GM21529 (cell line): ENCODE results near the gene TMIE.
"Not testable (repeated sequence)": the region's sequence is repeated elsewhere in the genome, so short reads cannot be mapped to it uniquely, and the experiment has no call there.

ENCODE experiments used
- ATAC-seq: cut with Tn5 transposase; IDR thresholded peaks from one replicate; pipeline ENCODE4 v1.9.1; 2021; ENCODE audit not compliant: unreplicated experiment

TMIE gene

GRCh38 chr3:46719044-46719565, 17.9 kb downstream of the TMIE start:
- no peak for ATAC-seq

- no peak for ATAC-seq
Observed at GRCh38 chr3:46719735-46720271, 18.6 kb downstream of the TMIE start.

- ATAC-seq = no peak
Observed at GRCh38 chr3:46721009-46721408, 19.8 kb downstream of the TMIE start.

GRCh38 chr3:46722443-46722842, 21.3 kb downstream of the TMIE start:
- ATAC-seq = no peak

- no peak for ATAC-seq
Observed at GRCh38 chr3:46724424-46724823, 23.2 kb downstream of the TMIE start.

- ATAC-seq = no peak
Observed at GRCh38 chr3:46725621-46726314, 24.6 kb downstream of the TMIE start.

- ATAC-seq = no peak
Observed at GRCh38 chr3:46729038-46729437, 27.8 kb downstream of the TMIE start.

- no peak for ATAC-seq
Observed at GRCh38 chr3:46730819-46731218, 29.6 kb downstream of the TMIE start.

GRCh38 chr3:46731795-46732194, 30.6 kb downstream of the TMIE start:
- ATAC-seq = no peak

- ATAC-seq = no peak
Observed at GRCh38 chr3:46733026-46733800, 32.0 kb downstream of the TMIE start.

GRCh38 chr3:46734773-46735172, 33.6 kb downstream of the TMIE start:
- ATAC-seq = no peak

GRCh38 chr3:46736006-46736872, 35.0 kb downstream of the TMIE start:
- ATAC-seq = no peak

- ATAC-seq = no peak
Observed at GRCh38 chr3:46737329-46737731, 36.1 kb downstream of the TMIE start.

GRCh38 chr3:46739565-46739964, 38.4 kb downstream of the TMIE start:
- ATAC-seq = not testable (repeated sequence)

GRCh38 chr3:46742992-46743585, 41.9 kb downstream of the TMIE start:
- ATAC-seq = no peak

- no peak for ATAC-seq
Observed at GRCh38 chr3:46746711-46747110, 45.5 kb downstream of the TMIE start.

GRCh38 chr3:46748170-46748569, 47.0 kb downstream of the TMIE start:
- ATAC-seq = no peak

GRCh38 chr3:46749129-46749528, 47.9 kb downstream of the TMIE start:
- no peak for ATAC-seq

- no peak for ATAC-seq
Observed at GRCh38 chr3:46750555-46751038, 49.4 kb downstream of the TMIE start.

GRCh38 chr3:46753127-46753526, 51.9 kb downstream of the TMIE start:
- ATAC-seq = not testable (repeated sequence)
